Measurements from ENCODE around the gene HLA-DMB.

DNA sequence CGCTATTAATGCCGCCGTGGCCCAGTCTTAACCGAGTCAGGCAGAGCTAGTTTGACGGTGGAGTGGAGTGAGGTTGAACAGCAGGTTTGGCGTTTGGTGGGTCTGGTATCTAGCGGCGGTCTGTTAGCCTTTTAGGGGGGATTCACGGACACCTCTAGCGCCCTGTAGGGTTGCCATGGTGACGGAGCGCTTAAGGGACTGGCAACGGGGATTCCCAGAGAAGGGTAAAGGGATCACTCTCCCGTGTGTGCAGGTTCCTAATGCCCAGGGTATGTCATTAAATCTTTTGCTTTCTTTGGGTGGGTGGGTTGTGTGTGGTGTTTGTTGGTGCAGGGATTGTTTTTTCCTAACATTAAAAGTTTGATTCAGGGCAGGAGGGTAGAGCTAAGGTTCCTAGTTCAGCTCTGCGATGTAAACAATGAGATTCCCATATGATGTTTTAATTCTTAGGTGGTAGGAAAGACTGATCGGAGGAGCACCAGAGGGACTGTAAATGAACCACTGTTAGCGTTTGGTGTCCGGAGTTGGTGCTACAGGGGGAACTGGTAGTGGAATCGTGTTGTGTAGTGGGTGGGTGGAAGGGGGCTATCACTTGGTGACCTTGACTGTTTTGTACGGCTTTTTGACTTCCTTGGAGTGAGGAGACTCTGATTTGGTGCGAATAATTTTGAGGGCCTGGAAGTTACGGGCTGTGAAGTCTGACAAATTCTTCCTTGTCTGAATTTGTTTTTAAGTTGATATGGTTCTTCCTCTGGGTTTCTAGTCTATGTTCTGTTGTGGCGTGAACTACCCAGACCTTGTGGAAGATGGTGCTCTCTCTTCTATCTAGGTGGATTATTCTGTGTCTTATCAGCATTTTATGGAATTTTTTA lies 32.6 kb upstream of the HLA-DMB start:
- no peak for TF ChIP-seq POLR2A (IDR thresholded peaks at IDR 0.05)
- TF ChIP-seq, protein P1, sequence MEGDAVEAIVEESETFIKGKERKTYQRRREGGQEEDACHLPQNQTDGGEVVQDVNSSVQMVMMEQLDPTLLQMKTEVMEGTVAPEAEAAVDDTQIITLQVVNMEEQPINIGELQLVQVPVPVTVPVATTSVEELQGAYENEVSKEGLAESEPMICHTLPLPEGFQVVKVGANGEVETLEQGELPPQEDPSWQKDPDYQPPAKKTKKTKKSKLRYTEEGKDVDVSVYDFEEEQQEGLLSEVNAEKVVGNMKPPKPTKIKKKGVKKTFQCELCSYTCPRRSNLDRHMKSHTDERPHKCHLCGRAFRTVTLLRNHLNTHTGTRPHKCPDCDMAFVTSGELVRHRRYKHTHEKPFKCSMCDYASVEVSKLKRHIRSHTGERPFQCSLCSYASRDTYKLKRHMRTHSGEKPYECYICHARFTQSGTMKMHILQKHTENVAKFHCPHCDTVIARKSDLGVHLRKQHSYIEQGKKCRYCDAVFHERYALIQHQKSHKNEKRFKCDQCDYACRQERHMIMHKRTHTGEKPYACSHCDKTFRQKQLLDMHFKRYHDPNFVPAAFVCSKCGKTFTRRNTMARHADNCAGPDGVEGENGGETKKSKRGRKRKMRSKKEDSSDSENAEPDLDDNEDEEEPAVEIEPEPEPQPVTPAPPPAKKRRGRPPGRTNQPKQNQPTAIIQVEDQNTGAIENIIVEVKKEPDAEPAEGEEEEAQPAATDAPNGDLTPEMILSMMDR (IDR thresholded peaks at IDR 0.05), result no peak

All from uterus (tissue), 2 donors.